ENCODE measurements around the gene GPR31.

The GPR31 gene

DNA sequence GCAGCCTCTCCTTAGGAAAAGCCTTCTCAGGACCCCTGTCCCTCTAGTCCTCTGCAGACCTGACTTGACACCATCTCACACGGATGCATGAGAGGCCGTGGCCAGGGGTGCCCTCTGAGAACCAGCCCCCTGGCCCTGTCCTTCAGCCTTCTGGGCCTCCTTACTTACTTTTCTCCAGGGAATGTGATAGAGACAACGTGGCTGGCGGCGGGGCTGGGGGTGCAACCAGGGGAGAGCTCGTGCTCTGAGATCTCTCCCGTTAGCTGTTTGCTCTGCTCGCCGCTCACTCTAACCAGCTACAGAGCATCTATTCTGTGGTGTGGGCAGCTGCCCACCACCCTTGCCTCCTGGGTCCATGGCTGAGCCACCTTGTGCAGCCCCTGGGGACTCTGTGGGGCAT is 14.7 kb downstream of the GPR31 start:
- ChIA-PET CTCF (interaction anchor here (3.4 kb wide), 1 partner anchor 368 kb away, joined by 20 read pairs; no protein-coding TSS in a partner anchor), POLR2A (no interaction called here)
- DNase-seq (ENCODE audit: extremely low spot score) = no peak
- TF ChIP-seq CTBP1 (IDR thresholded peaks at IDR 0.05; ENCODE audit: borderline replicate concordance) (no peak), LEF1 (IDR thresholded peaks at IDR 0.05; ENCODE audit: borderline replicate concordance) (no peak), HDGF (IDR thresholded peaks at IDR 0.05; ENCODE audit: borderline replicate concordance) (no peak), BHLHE40 (IDR thresholded peaks at IDR 0.05; ENCODE audit: borderline replicate concordance) (no peak), ZNF384 (IDR thresholded peaks at IDR 0.05) (no peak), FOXM1 (IDR thresholded peaks at IDR 0.05; ENCODE audit: borderline replicate concordance) (no peak), L3MBTL2 (conservative IDR thresholded peaks at IDR 0.05) (no peak), ELF4 (IDR thresholded peaks at IDR 0.05) (no peak), NFRKB (IDR thresholded peaks at IDR 0.05) (no peak)

DNA sequence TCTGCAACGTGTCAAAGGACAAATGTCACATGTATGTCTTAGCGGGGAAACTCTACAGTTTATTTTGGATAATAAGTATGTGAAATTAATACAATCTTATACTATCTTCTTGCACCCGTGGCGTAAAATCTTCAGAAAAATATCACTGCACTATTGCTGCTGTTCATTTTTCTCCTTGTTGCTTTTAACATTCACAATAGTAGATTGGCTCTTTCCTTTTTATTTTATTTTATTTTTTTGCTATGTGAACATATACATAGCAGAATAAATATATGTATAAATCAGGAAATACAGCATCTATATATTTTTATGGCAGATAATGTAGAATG is 15.4 kb downstream of the GPR31 start:
- CTCF ChIA-PET = interaction anchor here (0.7 to 3.4 kb wide), 5 partner anchors 18 to 368 kb away, joined by 3 to 20 read pairs (median 5); no protein-coding TSS in a partner anchor
- TF ChIP-seq HDGF (IDR thresholded peaks at IDR 0.05; ENCODE audit: borderline replicate concordance) = no peak
- TF ChIP-seq LEF1 (IDR thresholded peaks at IDR 0.05; ENCODE audit: borderline replicate concordance) = no peak
- no peak for TF ChIP-seq SUZ12 (IDR thresholded peaks at IDR 0.05)
- no peak for TF ChIP-seq CTBP1 (IDR thresholded peaks at IDR 0.05; ENCODE audit: borderline replicate concordance)
- no peak for TF ChIP-seq SP1 (IDR thresholded peaks at IDR 0.05)
- no peak for TF ChIP-seq BHLHE40 (IDR thresholded peaks at IDR 0.05; ENCODE audit: borderline replicate concordance)
- TF ChIP-seq L3MBTL2 (conservative IDR thresholded peaks at IDR 0.05) = no peak
- TF ChIP-seq ELF4 (IDR thresholded peaks at IDR 0.05) = no peak
- TF ChIP-seq FOXA1 (IDR thresholded peaks at IDR 0.05) = no peak
- TF ChIP-seq ZNF384 (IDR thresholded peaks at IDR 0.05) = no peak
- no peak for TF ChIP-seq ARNT (IDR thresholded peaks at IDR 0.05)
- TF ChIP-seq, protein P1, sequence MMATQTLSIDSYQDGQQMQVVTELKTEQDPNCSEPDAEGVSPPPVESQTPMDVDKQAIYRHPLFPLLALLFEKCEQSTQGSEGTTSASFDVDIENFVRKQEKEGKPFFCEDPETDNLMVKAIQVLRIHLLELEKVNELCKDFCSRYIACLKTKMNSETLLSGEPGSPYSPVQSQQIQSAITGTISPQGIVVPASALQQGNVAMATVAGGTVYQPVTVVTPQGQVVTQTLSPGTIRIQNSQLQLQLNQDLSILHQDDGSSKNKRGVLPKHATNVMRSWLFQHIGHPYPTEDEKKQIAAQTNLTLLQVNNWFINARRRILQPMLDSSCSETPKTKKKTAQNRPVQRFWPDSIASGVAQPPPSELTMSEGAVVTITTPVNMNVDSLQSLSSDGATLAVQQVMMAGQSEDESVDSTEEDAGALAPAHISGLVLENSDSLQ (IDR thresholded peaks at IDR 0.05) = no peak
- TF ChIP-seq FOXK2 (IDR thresholded peaks at IDR 0.05) = no peak
- no peak for TF ChIP-seq FOXM1 (IDR thresholded peaks at IDR 0.05; ENCODE audit: borderline replicate concordance)
- TF ChIP-seq TARDBP (IDR thresholded peaks at IDR 0.05) = no peak
- TF ChIP-seq NFRKB (IDR thresholded peaks at IDR 0.05) = no peak
- POLR2A ChIA-PET = no interaction called here
- DNase-seq (ENCODE audit: extremely low spot score) = no peak

DNA sequence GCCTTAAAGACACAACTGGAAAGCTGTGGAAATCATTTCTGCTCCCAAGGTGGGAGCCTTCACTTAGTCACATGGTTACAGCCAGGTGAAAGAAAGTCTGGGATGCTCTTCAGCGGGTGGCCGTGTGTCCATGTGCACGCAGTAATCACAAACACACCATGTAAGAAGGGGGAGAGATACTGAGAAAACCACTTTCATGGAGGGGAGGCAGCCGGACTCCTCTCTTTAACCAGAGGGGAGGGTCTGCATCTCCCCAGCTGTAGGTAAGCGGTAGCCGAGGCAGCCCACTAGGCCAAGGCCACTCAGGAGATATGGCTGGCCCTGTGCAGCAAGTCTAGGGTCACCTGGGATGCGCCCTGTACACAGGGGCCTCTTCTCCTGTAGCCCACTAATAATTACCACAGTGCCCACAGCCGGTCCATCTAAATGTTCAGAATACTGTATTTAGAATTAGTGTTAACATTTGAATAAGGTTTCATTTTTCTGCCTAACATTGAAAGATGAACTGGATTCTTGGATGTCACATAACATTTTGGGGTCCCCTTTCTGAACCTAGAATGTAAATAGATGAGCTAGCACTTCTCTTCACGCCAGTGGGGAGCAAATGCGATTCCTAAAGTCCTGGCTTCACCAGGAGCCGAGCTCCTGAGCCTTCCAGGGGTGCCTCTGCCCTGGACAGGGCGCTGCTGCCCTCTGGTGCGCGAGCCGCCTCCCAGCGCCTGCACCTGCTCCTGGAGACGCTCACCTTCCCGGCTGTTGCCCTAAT is 15.9 kb downstream of the GPR31 start:
- ChIA-PET POLR2A (no interaction called here), CTCF (interaction anchor here (0.7 to 3.4 kb wide), 9 partner anchors 9 to 367 kb away, joined by 3 to 20 read pairs (median 4); no protein-coding TSS in a partner anchor)
- TF ChIP-seq BHLHE40 (IDR thresholded peaks at IDR 0.05; ENCODE audit: borderline replicate concordance) (no peak), FOXA1 (IDR thresholded peaks at IDR 0.05) (no peak), ELF4 (IDR thresholded peaks at IDR 0.05) (no peak), SP1 (IDR thresholded peaks at IDR 0.05) (no peak), FOXM1 (IDR thresholded peaks at IDR 0.05; ENCODE audit: borderline replicate concordance) (no peak), ARNT (IDR thresholded peaks at IDR 0.05) (no peak), TARDBP (IDR thresholded peaks at IDR 0.05) (no peak), HDGF (IDR thresholded peaks at IDR 0.05; ENCODE audit: borderline replicate concordance) (no peak)
- DNase-seq (ENCODE audit: extremely low spot score) = peak; percentile 81

DNA sequence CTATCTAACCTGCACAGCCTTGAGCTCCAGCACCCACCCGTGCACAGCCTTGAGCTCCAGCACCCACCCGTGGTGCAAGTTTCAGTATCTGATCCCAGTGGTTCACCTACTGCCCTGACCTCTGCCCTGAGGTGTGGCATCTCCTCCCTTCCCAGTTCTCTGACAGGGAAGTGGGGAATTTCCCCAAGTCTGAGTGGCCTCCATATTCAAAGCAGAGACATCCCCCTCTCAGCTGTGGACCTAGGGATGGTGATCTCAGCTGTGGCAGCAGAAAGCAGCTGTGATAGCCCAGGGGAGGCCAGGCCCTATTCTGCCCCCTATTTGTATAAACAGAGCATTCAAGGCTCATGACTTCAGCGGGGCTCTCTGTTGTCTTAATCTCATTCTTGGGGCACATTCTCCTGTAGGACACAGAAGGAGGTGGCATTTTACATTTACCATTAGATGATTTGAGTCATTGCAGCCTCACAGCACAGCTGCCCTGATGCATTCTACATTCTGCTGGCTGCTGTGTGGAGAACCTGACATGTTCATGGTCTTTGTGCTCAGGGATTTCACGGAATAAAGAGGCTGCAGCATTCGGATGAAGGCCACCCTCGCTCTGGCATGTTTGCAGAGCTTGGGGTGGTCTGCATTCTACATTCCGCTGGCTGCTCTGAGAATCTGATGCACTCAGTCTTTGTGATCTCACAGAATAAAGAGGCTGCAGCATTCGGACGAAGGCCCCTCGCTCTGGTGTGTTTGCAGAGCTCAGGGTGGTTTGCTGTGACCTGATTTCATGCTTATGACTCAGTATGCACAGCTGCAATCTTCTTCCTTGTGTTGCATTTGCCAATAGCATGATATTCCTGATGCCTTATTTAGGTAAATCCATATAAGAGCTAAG is 16.9 kb downstream of the GPR31 start:
- DNase-seq (ENCODE audit: extremely low spot score) = no peak
- ChIA-PET CTCF (interaction anchor here (0.8 to 3.4 kb wide), 6 partner anchors 8 to 366 kb away, joined by 3 to 20 read pairs (median 5); no protein-coding TSS in a partner anchor), POLR2A (no interaction called here)
- TF ChIP-seq, protein P1 (IDR thresholded peaks at IDR 0.05) = no peak
- TF ChIP-seq L3MBTL2 (conservative IDR thresholded peaks at IDR 0.05) (no peak), ZNF384 (IDR thresholded peaks at IDR 0.05) (no peak), ARNT (IDR thresholded peaks at IDR 0.05) (no peak), LEF1 (IDR thresholded peaks at IDR 0.05; ENCODE audit: borderline replicate concordance) (no peak), FOXA1 (IDR thresholded peaks at IDR 0.05) (no peak), TARDBP (IDR thresholded peaks at IDR 0.05) (no peak), SP1 (IDR thresholded peaks at IDR 0.05) (no peak), FOXM1 (IDR thresholded peaks at IDR 0.05; ENCODE audit: borderline replicate concordance) (no peak), CTBP1 (IDR thresholded peaks at IDR 0.05; ENCODE audit: borderline replicate concordance) (no peak), HDGF (IDR thresholded peaks at IDR 0.05; ENCODE audit: borderline replicate concordance) (no peak)

DNA sequence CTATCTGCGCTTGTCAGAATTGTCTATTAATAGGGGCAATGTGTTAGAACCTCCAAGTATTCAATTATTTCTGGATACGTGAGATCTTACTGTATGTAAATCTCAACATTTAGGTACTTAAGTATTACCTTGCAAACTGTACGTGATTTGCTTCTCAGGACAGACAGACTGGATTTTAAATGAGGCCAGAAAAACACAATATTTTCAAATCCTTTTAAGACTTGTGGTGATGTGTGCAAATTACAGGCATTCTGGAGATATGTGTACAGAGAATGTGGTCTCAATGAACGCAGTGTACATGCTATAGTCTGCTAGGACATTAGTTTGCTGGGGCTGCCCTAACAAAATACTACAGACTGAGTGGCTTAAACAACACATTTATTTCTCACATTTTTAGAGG is 18.0 kb downstream of the GPR31 start:
- POLR2A ChIA-PET = no interaction called here
- no peak for DNase-seq (ENCODE audit: extremely low spot score)
- CTCF ChIA-PET = interaction anchor here (0.6 to 1.5 kb wide), 2 partner anchors 159 to 365 kb away, joined by 4 to 5 read pairs; no protein-coding TSS in a partner anchor
- TF ChIP-seq ELF4 (IDR thresholded peaks at IDR 0.05) (no peak), ZNF384 (IDR thresholded peaks at IDR 0.05) (no peak), FOXK2 (IDR thresholded peaks at IDR 0.05) (no peak), TARDBP (IDR thresholded peaks at IDR 0.05) (no peak), FOXA1 (IDR thresholded peaks at IDR 0.05) (no peak), ARNT (IDR thresholded peaks at IDR 0.05) (no peak)

DNA sequence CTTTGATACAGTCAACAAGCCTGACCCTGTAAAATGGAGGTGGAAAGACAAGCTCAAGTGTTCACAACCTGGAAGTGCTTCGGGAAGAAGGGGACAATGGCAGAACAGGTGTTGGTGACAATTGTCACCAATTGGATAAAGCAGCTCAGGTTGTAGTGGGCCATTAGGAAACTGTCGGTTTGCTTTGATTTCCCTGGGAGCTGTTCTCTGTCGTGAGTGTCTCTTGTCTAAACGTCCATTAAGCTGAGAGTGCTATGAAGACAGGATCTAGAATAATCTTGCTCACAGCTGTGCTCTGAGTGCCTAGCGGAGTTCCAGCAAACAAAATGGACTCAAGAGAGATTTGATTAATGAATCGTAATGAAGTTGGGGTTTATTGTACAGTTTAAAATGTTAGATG is 19.9 kb downstream of the GPR31 start:
- CTCF ChIA-PET = no interaction called here
- TF ChIP-seq FOXM1 (IDR thresholded peaks at IDR 0.05; ENCODE audit: borderline replicate concordance) (no peak), SUZ12 (IDR thresholded peaks at IDR 0.05) (no peak), HDGF (IDR thresholded peaks at IDR 0.05; ENCODE audit: borderline replicate concordance) (no peak)
- POLR2A ChIA-PET = no interaction called here
- no peak for DNase-seq (ENCODE audit: extremely low spot score)

Data from HEK293T (cell line).